GM12801 (cell line): ENCODE results near the gene GOPC.

ENCODE experiments used
- TF ChIP-seq, protein P1 (sequence below): IDR thresholded peaks from one replicate; pipeline ENCODE4 v1.5.1; 2011; ENCODE audit warnings: control low read depth; ENCODE audit not compliant: insufficient read length; ENCODE audit errors: extremely low read depth

The GOPC gene

DNA sequence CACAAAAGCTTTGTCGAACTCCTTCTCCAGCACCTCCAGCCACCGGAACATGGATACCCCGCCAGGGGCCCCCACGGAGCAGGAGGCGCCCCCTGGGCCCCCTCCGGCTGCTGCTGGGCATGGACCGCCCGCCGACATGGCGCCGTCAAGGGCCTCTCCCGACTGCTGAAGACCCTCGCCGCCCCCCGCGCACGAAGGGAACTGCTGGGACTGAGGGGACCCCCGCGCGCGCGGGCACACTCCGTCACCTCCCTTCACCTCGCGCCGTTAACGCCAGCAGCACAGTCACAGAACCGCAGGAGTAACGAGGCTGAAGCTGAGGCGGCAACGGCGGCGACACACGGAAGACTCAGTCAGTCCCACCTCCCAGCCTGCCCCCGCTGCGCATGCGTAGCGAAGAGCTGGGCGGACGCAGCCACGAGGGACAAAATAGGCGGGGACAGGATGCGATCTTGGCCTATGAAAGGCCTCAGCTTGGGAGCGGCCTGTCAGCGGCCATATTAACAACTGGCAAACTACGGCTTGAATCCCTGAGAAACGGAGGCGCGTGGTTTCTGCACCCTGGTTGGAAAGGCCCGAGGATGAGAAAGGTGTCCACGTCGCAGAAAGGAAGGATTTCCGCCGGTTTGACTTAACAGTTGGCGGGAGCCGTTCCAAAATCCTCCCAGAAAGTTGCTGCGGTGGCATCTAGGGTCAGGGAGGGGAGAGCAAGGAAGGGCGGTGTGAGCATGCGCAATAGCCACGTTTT lies at the start of gene GOPC:
Gene GOPC, minus strand, starts transcription at position 361 of the 748 bp plus-strand sequence. Its CDS starts 223 bp downstream, at position 138.
- TF ChIP-seq, protein P1, sequence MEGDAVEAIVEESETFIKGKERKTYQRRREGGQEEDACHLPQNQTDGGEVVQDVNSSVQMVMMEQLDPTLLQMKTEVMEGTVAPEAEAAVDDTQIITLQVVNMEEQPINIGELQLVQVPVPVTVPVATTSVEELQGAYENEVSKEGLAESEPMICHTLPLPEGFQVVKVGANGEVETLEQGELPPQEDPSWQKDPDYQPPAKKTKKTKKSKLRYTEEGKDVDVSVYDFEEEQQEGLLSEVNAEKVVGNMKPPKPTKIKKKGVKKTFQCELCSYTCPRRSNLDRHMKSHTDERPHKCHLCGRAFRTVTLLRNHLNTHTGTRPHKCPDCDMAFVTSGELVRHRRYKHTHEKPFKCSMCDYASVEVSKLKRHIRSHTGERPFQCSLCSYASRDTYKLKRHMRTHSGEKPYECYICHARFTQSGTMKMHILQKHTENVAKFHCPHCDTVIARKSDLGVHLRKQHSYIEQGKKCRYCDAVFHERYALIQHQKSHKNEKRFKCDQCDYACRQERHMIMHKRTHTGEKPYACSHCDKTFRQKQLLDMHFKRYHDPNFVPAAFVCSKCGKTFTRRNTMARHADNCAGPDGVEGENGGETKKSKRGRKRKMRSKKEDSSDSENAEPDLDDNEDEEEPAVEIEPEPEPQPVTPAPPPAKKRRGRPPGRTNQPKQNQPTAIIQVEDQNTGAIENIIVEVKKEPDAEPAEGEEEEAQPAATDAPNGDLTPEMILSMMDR: no peak

DNA sequence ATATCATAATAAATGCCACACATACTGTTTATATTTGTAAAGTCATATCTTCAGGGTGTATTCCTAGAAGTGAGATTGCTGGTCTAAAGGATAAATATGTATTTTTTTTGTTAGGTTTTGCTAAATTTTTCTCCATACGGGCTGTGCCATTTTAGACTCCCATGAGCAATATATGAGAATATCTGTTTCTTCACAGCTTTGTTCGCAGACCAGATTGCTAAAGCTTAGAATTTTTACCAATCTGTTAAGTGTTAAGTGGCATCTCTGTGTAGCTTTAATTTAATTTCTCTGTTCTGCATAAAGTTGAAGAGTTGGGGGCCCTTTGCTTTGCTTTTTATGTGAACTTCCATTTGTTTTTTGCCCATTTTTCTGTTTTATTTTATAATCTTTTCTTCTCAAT lies 40.7 kb upstream of the GOPC start:
- TF ChIP-seq, protein P1: no peak

DNA sequence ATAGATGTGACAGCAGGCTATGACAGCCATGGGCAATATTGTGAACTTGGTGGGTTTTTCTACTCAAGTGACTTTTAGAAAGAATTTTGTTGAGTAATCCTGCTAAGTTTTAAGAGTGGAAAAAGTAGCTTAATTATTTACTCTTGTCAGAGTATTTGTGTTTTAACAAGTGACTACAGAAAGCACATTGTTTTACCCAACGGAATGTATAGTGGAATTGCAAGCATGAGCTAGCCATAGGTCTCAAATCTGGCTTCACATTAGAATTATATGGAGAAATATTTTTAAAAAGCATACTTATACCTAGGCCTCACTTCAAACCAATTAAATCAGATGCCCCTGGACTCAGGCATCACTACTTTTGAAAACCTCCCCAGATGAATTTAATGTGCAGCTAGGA lies 35.5 kb upstream of the GOPC start:
- TF ChIP-seq, protein P1: no peak

DNA sequence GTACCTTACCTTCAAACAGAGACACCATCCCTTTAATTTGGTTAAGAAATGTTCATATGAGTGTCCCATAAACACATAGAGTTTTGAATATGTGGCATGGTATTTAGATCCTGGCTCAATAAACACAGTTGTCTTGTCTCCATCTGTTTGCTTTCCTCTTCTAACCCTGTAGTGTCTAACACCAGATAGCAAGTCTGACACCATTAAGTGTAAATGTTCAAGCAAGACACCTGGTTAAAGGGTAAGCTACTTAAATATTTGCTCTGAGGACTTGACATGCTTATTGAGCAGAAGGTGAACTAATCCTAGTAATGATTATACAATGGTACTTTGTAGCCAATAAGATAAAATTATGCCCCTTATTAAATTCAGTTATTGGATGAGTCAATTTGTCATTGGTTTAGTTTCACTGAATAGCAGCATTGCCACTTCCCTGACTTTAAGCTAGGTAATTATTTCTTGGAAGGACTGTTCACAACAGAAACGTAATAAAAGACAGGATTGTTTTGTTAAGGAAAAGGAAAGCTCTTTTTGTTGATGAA lies 26.9 kb upstream of the GOPC start:
- TF ChIP-seq, protein P1: no peak

DNA sequence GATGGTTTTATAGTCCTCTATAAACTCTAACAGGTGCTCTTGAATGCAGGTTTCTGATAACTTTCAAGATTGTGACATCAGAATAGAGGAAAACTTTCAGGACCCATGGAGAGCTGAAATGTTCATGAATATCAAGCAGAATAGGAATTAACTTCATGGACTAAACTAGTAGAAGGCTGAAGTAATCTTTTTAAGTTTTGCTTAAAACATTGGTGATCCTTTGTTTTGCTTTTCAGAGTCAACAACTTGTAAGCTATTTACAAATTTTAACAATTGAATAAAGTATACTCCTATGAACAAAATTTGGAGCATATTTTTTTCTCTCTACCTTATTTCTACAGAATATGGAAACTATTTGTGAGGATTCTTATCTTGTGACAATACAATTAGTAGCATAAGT lies 25.2 kb upstream of the GOPC start:
- TF ChIP-seq, protein P1: no peak

DNA sequence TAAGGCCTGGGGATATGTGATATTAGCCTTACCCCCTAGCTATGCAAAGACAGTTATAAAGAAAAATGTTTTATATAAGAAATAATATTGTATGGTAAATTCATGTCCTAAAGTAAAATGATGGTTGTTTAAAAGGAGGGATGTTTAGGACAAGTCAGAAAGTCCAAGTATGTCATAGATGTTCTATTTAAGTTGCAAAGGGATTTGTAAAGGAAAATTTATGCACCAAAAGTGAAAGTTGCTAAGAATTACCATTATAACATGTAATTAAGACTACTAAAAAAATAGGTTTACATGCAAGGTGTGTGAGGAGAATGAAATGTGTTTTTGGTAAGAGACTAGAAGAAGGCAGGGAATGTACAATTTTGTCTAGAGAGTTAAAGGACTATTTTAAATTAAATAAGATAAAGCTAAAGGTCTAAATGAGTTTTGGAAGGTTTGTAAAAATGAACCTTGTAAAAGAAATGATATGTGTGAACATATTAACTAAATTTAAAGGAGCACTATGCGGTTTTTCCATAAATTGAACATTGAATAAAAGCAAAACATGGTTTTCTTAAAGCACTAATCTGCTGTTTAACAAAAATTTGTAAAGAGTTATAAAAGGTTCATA lies 22.7 kb upstream of the GOPC start:
- TF ChIP-seq, protein P1: no peak

DNA sequence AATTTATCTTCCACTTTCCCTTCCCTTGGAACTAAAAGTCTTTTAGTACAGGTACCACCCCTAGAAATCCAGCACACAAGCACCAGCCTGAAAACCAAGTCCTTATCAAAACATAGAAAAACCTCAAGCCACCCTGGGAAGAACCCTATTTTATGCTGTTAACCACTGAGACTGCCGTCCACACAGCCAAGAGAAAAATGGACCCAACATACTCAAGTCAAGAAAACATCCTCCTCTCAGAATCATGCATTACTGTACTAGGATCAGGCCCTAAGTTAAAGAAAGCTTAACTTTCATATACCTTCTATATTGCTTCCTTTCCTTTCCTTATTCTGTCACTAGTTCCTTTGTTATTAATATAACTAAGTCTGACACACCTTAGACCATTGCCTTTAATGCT lies 16.9 kb upstream of the GOPC start:
- TF ChIP-seq, protein P1: no peak
